Mammary epithelial cell (primary cell): ENCODE measurements around the gene IFT81.

Experiments used
- EZH2 ChIP-seq: IDR thresholded peaks from 2 replicates; pipeline ENCODE4 v1.6.1; 2012; ENCODE audit warnings: low read length, inconsistent platforms, borderline replicate concordance
- TF ChIP-seq, protein P1 (sequence below), 2 donors: IDR thresholded peaks in 1 of 2; conservative IDR thresholded peaks in 1 of 2; 2 replicates each; pipeline ENCODE4 v1.5.1; 2011 to 2012; ENCODE audit warnings: inconsistent platforms in 2 of 2, low read length in 2 of 2, mild to moderate bottlenecking in 2 of 2, control low read depth in 1 of 2, low read depth in 1 of 2; ENCODE audit not compliant: insufficient read depth in 1 of 2; ENCODE audit errors: extremely low read depth in 1 of 2

- TF ChIP-seq EZH2 = no peak
- TF ChIP-seq, protein P1, sequence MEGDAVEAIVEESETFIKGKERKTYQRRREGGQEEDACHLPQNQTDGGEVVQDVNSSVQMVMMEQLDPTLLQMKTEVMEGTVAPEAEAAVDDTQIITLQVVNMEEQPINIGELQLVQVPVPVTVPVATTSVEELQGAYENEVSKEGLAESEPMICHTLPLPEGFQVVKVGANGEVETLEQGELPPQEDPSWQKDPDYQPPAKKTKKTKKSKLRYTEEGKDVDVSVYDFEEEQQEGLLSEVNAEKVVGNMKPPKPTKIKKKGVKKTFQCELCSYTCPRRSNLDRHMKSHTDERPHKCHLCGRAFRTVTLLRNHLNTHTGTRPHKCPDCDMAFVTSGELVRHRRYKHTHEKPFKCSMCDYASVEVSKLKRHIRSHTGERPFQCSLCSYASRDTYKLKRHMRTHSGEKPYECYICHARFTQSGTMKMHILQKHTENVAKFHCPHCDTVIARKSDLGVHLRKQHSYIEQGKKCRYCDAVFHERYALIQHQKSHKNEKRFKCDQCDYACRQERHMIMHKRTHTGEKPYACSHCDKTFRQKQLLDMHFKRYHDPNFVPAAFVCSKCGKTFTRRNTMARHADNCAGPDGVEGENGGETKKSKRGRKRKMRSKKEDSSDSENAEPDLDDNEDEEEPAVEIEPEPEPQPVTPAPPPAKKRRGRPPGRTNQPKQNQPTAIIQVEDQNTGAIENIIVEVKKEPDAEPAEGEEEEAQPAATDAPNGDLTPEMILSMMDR (conservative IDR thresholded peaks at IDR 0.05 in 1 of 2, IDR thresholded peaks at IDR 0.05 in 1 of 2; ENCODE audit: extremely low read depth in 1 of 2, insufficient read depth in 1 of 2, low read depth in 1 of 2, low read length in 2 of 2) = no peak
Measured at GRCh38 chr12:110175201-110175600, 51.0 kb downstream of the IFT81 start.
